Nephron progenitor cell (in vitro differentiated cells): ENCODE data around the gene RBMS3.
A peak's percentile ranks its signal among the peaks of the same experiment; 100 is the strongest.

ENCODE experiments used
- DNase-seq: peaks from one replicate; pipeline ENCODE4 v3.0.0; 2021
- H3K27ac Mint-ChIP-seq: 2 replicates; pipeline ENCODE4 v1.8.0; 2021; ENCODE audit warnings: mild to moderate bottlenecking, moderate library complexity, mixed read lengths
- H3K27me3 Mint-ChIP-seq: 2 replicates; pipeline ENCODE4 v1.8.0; 2021; ENCODE audit warnings: mild to moderate bottlenecking, low read depth, mixed read lengths; ENCODE audit not compliant: poor library complexity
- H3K36me3 Mint-ChIP-seq: 2 replicates; pipeline ENCODE4 v1.8.0; 2021; ENCODE audit warnings: low read depth, mixed read lengths
- H3K4me1 Mint-ChIP-seq: 2 replicates; pipeline ENCODE4 v1.8.0; 2021; ENCODE audit warnings: mixed read lengths
- H3K4me3 Mint-ChIP-seq: 2 replicates; pipeline ENCODE4 v1.8.0; 2021; ENCODE audit warnings: mild to moderate bottlenecking, moderate library complexity, mixed read lengths
- H3K9me3 Mint-ChIP-seq: 2 replicates; pipeline ENCODE4 v1.8.0; 2021; ENCODE audit warnings: mild to moderate bottlenecking, moderate library complexity, mixed read lengths
- TF ChIP-seq, protein P1 (sequence below): fragments of 200-600 bp; sonication (generic); IDR thresholded peaks from 2 replicates; pipeline ENCODE4 v1.5.0; 2021; ENCODE audit warnings: antibody characterized with exemption

The RBMS3 gene

DNA sequence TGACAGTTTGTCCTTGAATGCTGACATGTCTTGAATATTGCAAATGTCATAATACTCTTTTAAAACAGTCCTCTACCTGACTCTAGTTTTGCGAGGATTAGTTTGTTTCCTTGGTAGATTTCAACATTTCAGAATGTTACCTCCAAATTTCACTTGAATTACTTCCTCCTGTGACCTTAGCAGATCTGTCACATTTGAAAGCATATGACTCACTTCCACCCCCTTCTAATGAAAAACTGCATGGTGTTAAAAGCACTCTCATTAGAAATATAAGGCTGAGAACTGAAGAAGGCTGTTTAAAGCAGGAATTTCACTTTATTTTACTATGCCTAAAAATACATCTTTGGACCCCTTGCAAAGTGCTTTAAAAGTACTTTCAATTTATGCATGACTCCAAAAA, 726.8 kb downstream of the RBMS3 start:
- H3K27me3 Mint-ChIP-seq = no peaks in the 10 kb centered on the region
- H3K36me3 Mint-ChIP-seq = no peaks in the 10 kb centered on the region
- no peak for DNase-seq
- no peak overlapping the region for H3K4me3 Mint-ChIP-seq
- H3K9me3 Mint-ChIP-seq = no peaks in the 10 kb centered on the region
- TF ChIP-seq, protein P1, sequence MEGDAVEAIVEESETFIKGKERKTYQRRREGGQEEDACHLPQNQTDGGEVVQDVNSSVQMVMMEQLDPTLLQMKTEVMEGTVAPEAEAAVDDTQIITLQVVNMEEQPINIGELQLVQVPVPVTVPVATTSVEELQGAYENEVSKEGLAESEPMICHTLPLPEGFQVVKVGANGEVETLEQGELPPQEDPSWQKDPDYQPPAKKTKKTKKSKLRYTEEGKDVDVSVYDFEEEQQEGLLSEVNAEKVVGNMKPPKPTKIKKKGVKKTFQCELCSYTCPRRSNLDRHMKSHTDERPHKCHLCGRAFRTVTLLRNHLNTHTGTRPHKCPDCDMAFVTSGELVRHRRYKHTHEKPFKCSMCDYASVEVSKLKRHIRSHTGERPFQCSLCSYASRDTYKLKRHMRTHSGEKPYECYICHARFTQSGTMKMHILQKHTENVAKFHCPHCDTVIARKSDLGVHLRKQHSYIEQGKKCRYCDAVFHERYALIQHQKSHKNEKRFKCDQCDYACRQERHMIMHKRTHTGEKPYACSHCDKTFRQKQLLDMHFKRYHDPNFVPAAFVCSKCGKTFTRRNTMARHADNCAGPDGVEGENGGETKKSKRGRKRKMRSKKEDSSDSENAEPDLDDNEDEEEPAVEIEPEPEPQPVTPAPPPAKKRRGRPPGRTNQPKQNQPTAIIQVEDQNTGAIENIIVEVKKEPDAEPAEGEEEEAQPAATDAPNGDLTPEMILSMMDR = no peak
- no peaks in the 10 kb centered on the region for H3K4me1 Mint-ChIP-seq
- no peak overlapping the region for H3K27ac Mint-ChIP-seq

DNA sequence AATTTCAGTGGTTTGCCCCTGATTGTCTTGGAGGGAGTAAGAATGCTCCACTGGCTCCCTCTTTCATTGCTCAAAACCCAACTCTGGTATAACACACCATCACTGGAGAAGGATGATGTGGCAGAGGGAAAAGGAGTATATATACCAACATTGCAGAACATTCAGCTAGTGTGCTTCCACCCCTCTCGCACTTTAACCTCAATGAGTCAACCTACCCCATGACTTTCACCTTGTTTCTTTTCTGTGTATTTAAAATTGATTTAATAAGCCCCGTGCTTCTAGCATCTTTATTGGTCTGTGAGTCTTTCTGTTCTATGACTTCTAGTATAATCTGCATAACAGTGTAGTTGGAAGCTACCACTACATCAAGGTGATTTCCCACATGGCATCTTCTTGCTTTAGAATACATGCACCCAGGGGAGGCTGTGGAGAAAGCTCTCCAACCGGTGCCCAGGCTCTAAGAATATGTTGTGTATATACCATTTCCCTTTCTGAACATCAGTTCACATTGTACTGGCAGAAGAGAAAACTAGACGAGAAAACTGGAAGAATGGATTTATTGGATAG, 730.4 kb downstream of the RBMS3 start:
- no peaks in the 10 kb centered on the region for H3K4me1 Mint-ChIP-seq
- H3K36me3 Mint-ChIP-seq = no peaks in the 10 kb centered on the region
- H3K4me3 Mint-ChIP-seq = no peak overlapping the region
- no peaks in the 10 kb centered on the region for H3K27me3 Mint-ChIP-seq
- H3K27ac Mint-ChIP-seq = peak overlapping the region; percentile 61
- TF ChIP-seq, protein P1 = no peak
- no peak for DNase-seq
- no peaks in the 10 kb centered on the region for H3K9me3 Mint-ChIP-seq

DNA sequence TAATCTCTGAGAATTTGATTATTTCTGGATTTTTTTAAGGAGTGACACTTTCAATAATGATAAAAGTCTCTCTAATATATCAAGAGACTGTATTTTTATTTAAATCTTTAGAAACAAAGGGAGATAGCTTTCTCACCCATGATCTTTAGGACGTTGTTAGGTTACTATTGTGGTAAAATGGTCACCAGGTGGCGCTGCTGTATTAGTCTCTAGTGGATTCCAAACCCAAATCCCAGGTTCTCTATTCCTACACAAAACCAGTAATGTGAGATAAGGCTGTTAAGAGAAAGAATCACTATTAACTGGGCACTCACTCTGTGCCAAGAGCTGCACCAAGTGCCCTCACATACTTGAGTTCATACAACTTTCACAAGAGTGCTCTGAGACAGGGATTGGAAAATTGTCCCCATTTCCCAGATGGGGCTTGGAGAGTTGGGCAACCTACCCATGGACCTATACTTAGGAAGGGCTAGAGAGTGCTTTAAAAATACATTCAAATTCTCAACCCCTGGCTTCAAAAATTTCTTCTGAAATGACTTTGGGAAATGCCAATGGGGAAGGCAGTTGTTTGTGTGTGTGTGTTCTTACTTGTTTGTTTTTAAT, 732.2 kb downstream of the RBMS3 start:
- DNase-seq = peak; percentile 73
- Mint-ChIP-seq H3K4me1 (no peaks in the 10 kb centered on the region), H3K9me3 (no peaks in the 10 kb centered on the region), H3K27me3 (no peaks in the 10 kb centered on the region), H3K27ac (no peak overlapping the region), H3K4me3 (no peak overlapping the region), H3K36me3 (no peaks in the 10 kb centered on the region)
- TF ChIP-seq, protein P1 = peak; percentile 67

DNA sequence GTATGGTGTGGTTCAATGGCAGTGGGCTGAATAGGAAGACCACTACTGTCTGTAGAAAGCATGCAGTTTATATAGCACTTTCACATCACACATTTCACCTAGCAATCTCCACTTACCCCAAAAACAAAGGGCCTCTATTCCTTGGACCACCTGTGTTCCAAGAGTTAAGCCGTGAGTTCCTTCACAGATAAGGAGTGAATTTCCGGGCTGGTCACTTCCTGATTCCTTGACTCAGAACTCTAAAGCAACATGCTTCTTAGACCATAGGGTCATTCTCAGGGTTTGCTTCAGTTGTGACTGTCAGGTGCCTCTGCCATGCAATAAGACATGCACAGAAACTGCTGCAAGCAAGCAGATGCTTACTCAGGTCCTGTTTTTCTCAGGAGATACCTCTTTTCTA, 737.0 kb downstream of the RBMS3 start:
- no peaks in the 10 kb centered on the region for H3K36me3 Mint-ChIP-seq
- H3K27me3 Mint-ChIP-seq = peaks cover 4% of the 10 kb centered on the region
- H3K9me3 Mint-ChIP-seq = no peaks in the 10 kb centered on the region
- TF ChIP-seq, protein P1 = no peak
- no peaks in the 10 kb centered on the region for H3K4me1 Mint-ChIP-seq
- no peak for DNase-seq
- H3K27ac Mint-ChIP-seq = no peak overlapping the region
- H3K4me3 Mint-ChIP-seq = no peak overlapping the region

DNA sequence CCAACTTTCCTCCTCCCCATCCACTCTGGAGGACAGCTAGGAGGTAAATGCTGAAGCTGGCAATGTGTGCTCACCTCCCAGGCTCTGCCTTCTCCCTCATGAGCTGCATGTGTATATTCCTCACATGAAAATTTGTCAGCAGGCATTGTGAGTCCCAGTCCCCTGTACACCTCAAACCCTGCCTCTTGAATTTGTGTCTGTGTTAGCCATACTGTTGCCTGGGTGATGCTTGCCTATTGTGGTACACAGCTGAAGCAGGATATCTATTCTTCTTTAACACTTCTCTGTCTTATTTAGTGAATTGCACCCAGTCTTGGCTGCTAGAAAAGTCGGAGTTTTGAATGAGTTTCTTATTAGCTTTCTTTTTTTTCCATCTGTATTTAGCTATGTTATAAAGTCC, 739.5 kb downstream of the RBMS3 start:
- TF ChIP-seq, protein P1 = no peak
- Mint-ChIP-seq H3K9me3 (no peaks in the 10 kb centered on the region), H3K4me3 (no peak overlapping the region), H3K27ac (no peak overlapping the region), H3K36me3 (no peaks in the 10 kb centered on the region), H3K4me1 (no peaks in the 10 kb centered on the region), H3K27me3 (peaks cover 4% of the 10 kb centered on the region)
- no peak for DNase-seq

DNA sequence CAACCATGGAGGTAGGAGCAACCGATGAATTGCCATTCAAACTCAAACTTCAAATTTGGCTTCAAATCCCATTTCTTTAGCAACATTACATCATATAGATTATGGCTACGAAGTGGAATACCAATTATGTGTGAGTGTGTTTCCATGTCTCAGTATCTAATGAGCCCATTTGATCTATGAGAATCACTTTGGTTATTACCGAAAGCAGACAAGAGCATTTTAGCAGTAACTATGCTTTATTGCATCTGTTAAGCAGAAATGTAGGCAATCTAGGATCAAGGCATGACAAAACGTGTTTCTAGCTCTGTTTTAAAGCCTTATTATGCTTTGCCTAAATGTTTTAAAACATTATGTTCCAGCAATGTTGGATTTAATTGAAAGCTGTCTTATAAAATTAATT, 743.6 kb downstream of the RBMS3 start:
- peaks cover 7% of the 10 kb centered on the region for H3K27me3 Mint-ChIP-seq
- no peak for DNase-seq

More for the DNA sequence above, 743.6 kb downstream of the RBMS3 start:
- Mint-ChIP-seq H3K4me3 (no peak overlapping the region), H3K4me1 (no peaks in the 10 kb centered on the region), H3K27ac (no peak overlapping the region), H3K9me3 (no peaks in the 10 kb centered on the region), H3K36me3 (no peaks in the 10 kb centered on the region)
- TF ChIP-seq, protein P1 = no peak
